Stimulated activated CD8-positive, alpha-beta memory T cell treated with anti-CD3 and anti-CD28 coated beads, Interleukin-4, amount 100 ng/mL, for 24 hours (primary cell): ENCODE measurements around the gene AIP.

Source experiments
- DNase-seq: peaks from one replicate; pipeline ENCODE4 v3.0.0-alpha.2; 2020; ENCODE audit warnings: low read depth

Gene AIP

GRCh38 chr11:67493548-67494370, 10.9 kb downstream of the AIP start:
- DNase-seq = no peak

DNA sequence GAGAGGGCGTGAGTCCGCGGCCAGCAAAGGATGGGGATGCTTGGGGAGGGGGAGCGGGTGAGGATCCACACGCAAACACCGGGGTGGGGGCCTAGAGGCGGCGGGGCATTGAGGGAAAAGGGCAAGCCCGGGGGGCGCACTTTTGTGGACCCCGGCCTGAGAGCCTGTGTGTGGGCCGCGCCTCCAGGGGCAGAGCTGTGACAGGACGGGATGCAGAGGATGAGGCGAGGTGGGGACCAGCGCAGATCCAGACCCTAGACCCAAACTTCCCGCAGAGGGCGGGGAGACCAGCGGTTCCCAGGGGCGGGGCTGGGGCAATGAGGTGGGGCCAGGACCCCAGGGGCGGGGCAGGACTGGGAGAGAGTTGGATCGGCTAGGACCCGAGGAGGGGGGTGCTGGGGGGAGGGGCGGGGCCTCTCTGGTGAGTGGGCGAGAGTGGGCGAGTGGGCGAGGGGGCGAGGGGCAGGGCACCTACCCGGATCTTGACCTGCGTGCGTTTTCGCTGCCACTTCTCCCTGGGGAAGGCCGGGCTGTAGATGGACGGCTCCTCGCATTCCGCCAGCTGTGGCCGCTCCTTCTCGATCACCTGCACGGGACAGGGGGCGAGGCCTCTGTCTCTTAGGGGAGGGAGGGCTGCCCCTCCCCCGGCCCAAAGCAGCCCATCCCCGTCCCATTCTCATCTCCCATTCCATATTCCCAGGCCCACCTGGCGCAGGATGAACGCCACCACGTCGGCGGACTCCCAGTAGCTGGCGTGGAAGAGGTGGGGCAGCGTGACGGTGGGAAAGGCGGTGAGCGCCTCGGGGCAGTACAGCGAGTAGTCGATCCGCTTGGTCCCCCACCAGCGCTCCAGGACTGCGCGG, 11.8 kb downstream of the AIP start:
- no peak for DNase-seq

DNA sequence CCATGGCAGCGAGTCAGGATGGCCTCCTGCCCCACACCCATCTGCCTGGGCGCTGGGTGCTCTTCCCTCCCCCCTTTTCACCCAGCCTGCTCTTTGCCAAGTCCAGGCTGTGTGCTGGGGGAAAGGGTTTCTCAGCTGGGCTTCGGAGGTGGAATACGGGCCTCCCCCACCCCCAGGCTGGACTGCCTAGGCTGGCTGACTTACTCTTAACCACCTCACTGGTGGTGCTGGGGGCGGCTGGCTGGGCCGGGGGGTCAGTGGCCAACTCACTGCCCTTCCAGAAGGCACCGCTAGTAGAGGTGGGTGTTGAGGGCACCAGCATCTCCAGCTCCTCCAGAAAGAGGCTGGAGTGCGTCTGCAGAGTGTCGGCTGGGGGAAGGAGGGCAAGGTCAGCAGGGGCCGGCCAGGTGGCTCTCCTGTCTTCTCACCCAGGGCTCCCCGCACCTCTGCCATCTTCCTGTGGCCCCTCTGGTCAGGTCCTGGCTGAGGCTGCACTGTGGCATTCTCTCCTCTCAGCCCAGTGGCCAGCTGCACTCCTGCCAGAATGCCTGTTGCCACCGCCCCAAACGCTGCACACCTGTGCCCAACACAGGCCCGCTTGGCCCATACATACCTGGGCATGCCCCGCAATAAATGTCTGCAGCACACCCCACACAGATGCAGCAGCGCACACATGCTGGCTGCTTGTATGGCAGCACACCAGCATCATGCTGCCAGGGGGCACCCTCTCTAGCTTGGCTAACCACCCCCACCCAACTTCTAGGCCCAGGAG, 12.6 kb downstream of the AIP start:
- no peak for DNase-seq

DNA sequence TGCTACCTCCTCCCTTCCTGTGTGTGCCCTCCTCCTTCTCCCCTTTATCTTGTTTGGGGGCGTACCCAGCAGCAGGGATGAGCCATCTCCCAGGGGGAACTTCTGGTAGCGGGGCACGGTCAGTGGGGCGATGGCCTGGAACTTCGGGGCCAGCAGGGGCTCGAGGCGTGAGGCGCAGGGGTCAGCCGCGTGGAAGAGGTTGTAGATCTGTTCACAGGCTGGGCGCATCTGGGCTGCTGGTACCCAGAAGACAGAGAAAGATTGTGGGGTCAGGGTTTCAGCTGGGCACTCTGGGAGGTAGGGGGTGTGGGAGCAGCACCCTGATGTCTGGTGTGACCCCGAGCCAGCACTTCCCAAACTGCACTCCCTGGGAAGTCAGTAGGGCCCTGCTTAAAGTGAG, 13.3 kb downstream of the AIP start:
- DNase-seq = no peak

DNA sequence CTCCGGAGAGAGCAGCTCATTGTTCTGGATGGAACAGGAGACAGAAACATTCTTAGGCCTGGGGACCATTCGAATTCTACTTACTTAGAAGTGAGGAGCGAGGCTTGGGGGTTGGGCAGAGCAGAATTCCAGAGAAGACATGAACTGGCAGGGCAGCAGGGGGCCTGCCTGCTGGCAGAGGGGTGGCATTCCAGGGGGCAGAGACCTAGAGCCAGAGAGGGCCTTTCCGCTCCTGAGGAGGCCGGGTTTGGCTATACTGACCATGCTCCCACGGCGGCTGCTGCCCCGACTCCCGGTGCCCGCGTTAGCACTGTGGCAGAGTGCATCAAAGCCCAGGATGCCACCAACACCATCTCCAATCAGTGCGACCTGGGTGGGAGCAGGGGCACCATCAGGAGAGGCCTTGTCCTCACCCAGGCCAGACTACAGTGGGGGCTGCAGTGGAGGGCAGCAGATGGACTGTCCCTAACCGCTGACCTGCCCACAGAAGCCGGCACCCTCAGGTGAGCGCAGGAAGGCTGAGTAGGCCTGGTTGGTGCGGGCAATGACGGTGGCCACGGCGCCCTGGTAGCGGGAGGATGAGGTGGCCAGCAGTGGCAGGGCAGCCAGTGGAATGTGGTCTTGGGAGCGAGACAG, 14.9 kb downstream of the AIP start:
- DNase-seq = no peak

DNA sequence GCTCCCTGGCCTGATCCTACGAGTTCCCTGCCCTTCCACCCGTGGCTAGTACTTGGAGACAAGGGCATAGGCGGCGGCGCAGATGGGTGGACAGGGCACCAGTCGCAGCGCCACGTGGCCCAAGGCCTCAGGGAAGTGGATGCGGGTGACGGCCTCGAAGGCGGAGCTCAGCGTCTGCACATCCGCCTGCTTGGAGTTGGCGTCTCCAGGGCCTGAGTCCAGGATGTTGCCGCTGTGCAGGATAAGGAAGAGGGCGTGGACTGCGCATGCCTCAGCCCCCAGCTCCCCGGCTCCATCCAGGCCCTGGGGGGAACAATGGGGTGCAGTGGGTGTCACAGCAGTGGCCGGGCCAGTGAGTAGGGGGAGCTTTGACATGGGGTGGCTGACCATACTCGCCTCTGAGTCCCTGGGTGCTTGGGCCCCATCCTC, 15.7 kb downstream of the AIP start:
- DNase-seq = no peak

- DNase-seq = no peak
Measured at GRCh38 chr11:67499808-67500483, 17.1 kb downstream of the AIP start.

GRCh38 chr11:67500484-67500821, 17.6 kb downstream of the AIP start:
- no peak for DNase-seq

DNA sequence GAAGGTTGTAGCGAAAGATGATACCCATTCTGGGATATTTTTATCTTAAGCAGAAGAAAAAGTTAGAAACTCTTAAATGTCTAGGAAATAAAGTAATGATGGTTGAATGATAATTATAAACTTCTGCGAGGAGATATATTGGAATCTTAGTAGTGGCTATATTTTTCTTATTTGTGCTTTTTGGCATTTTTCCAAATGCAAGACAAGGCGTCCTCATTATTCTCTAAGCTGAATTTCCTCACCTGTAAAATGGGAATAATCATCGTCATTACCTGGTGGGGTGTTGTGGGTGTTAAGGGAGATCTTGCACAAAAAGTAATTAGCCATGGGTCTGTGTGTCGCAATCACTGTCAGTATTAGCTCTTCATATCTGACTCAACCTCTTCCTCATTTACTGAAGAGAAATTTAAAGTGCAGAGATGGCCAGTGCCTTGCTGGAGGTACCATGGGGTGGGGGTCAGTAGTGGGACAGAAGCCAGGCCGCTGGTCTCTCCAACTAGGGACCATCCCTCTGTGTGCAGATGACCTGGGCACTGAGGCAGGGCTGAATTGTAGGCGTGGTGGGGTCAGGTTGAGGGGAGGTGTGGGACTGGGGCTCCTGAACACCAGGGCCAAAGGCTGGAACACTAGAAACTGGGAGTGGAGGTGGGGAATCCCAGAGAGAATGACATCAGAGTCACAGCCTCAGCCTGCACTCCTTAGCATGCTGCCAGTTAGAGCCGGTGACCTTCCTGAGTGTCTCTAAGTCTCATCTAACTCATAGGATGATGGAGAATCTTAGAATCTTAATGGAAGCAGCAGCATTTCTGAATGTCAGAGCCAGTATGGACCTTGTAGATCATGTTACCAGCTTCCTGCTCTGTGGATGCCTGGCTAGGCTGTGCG, 18.2 kb downstream of the AIP start:
- no peak for DNase-seq

DNA sequence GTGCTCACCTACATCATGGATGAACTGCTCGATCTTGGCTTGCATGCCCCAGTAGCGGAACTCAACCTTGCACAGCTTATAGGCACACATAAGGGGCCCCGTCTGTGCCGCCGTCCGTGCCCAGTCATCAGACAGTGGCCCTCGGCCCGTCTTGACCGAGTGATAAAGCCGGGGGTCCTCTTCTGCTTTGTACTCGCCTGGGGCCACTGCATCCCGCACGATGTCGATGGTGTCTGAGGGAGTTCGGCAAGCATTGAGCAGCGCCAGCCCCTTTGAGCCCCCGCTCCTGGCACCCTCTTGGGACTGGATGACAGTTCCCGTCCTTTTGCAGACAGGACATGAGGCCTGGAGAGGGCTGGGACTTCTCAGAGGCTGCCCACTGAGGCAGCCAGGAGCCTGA, 19.0 kb downstream of the AIP start:
- no peak for DNase-seq

- DNase-seq = no peak
Measured at GRCh38 chr11:67502328-67502979, 19.6 kb downstream of the AIP start.

GRCh38 chr11:67503119-67504004, 20.5 kb downstream of the AIP start:
- no peak for DNase-seq

DNA sequence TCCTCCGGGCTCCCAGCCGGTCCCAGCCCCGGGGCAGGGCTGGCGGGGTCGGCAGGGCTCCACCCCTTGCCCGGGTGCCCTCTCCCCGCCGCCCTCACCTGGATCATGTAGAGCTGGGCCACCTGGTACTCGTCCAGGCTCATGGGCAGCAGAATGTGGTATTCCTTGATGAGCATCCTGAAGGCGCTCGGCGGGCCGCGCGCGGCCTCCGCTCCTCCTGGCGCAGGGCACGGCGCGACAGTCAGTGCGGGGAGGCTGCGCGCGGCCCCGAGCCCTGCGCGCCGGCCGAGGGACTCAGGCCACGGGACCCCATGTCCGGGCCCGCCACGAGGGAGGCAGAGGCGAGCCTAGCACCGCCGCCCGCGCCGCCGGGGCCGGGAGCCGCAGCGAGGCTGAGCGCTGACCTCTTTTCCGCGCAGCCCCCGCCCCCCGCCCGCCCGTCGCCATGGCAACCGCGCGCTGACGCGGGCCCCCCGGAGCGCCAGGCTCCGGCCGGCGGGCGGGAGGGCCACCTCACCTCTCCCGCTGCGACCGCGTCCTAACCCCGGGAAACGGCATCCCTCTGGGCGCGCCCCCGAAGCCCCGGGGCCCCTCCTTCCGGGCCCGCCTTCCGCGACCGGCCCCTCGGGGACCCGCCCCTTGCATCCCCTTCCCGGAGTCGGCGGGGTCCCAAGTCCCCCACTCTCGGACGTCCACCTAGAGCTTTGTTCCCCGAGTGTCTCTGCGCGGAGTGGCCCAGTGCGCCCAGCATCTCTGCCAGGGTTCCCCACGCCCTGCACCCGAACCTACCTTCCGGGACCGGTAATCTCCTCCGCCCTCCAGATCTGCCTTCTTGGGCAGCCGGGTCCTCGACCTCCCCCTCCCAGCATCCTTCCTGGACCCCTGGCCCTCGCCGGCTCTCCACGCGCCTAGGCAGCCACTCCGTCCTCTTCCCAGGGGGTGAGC, 21.5 kb downstream of the AIP start:
- DNase-seq = peak; percentile 35

GRCh38 chr11:67504950-67505581, 22.2 kb downstream of the AIP start, which contains the start of gene PITPNM1:
Gene PITPNM1, minus strand, starts transcription at chr11:67505363. Its CDS starts 1,183 bp downstream, at chr11:67504180.
- peak; percentile 71 for DNase-seq

GRCh38 chr11:67505605-67506396, 23.0 kb downstream of the AIP start:
- DNase-seq = peak; percentile 85

DNA sequence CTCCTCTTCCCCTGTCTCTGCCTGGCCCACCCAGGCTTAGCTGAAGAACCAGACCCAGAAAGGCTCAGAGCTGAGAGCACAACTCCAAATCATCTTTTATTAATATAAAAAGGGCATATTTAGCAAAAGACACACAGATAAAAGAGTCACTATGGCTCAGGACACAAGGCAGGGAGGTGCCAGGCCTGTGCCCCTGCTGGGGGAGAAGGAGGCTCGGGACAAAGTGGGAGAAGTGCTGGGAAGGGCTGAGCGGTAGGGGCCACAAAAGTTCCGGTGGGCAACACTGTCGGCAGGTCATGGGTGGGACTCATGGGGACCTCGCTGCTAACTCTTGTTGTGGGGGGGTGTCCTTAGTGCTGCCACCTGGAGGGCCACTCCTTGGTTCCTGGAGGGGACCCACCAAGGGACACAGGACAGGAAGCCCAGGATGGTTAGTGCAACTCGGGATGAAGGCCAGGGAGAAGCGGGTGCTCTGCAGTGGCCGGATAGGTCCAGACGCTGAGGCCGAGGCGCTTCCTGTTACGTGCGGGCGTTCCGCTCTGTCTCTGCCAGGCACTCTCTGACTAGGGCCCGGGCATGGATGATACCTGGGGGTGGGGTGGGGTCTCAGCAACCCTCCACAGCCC, 23.7 kb downstream of the AIP start:
- no peak for DNase-seq
